SK-N-MC (cell line): ENCODE results near the gene EMP2.

Experiments
- EZH2 ChIP-seq: fragments of 200-600 bp; sonication (generic); IDR thresholded peaks from one replicate; pipeline ENCODE4 v1.6.1; 2017; ENCODE audit warnings: antibody characterized with exemption
- FOXP2 ChIP-seq: optimal IDR thresholded peaks from 2 replicates; pipeline ENCODE3; 2011; ENCODE audit warnings: mild to moderate bottlenecking, moderate library complexity; ENCODE audit not compliant: insufficient read depth; ENCODE audit errors: extremely low read length, control extremely low read depth
- POLR2AphosphoS5 ChIP-seq: IDR thresholded peaks from 2 replicates; pipeline ENCODE4 v1.6.1; 2012; ENCODE audit warnings: mild to moderate bottlenecking, low read depth, low read length, borderline replicate concordance

DNA sequence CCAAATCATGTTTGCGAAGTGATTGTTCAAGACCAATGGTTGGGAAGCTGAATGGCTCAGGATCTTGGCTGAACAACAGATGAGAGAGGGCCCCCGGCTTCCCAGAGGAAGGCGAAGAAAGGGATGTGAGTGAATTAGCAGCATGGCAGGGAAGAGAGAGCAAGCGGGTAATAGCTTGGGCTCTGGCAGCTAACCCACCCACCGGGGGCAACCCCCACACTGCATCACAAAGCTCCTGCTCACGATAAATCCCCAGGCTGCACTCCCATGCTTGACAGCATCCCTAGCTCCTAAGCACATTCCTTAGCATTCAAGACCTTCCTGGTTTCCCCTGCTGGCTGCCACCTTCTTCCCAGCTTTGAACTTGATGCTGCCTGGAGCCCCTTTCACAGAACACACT, 26.2 kb upstream of the EMP2 start:
- TF ChIP-seq EZH2 (no peak), POLR2AphosphoS5 (no peak), FOXP2 (no peak)
